SKM-1 treated with dmso at 0.1 percent for 144 hours (cell line): ENCODE data around the gene CARD14.
"Not testable (repeated sequence)": the region's sequence is repeated elsewhere in the genome, so short reads cannot be mapped to it uniquely, and the experiment has no call there.

ENCODE experiments used
- DNase-seq: peaks from one replicate; lab custom pipeline; 2025; ENCODE audit not compliant: unreplicated experiment; lab: John Stamatoyannopoulos, UW

CARD14 gene

DNA sequence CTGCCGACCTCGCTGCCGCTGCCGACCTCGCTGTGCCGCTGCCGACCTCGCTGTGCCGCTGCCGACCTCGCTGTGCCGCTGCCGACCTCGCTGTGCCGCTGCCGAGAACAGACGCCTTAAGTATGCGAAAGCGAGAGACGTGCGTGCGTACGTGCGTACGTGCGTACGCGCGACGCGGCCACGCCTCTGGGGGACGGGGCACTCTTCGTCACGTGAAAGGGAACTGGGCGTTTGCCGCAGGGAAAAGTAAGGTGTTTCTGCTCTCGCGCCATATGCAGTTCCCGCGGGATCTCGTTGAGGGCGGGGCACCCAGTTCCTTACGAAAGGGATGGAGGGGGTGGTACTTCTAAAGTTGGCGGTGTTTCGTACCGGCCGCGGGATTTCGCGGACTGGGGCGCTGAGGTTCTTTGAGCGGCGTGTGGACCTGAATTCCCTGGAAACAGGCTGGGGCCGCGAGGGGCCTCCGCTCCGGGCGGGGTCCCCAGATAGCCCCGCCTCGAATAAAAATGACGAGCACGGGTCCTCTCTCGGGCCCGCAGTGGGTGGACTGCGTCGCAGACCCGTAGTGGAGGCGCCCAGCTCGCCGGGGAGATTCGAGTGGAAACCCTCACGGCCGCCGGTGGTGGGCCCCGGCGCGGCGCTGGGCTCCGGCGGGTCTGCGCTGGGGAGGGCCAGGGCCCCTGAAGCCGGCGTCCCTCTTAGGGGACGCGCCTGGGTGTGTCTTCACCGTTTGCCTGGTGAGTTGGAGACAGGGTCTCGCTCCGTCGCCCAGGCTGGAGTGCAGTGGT lies 22.6 kb upstream of the CARD14 start, which contains the start of gene EIF4A3:
EIF4A3 (minus strand) TSS at position 94 of the 788 bp plus-strand sequence. CDS start 167 bp downstream, outside the sequence.
- DNase-seq, result peak; percentile 98

DNA sequence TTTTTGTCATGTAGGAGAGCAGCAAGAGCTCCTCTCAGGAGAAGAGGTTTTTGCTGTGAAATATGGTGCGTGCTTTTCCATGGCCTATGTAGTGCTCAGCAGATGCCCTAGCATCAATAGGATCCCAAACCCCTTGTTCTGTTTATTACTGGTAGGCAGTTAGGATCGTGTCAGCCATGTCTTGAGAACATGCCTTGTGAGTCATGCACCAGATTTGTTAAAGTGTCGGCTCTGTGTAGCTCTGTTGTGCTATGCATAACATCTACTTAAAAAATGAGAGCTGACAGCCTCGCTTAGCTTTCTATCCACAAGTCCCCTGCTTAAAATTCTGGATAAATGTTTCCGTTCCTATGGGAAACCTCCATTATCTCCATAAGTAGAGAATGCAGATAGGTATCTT lies 18.5 kb upstream of the CARD14 start:
- DNase-seq, result no peak

DNA sequence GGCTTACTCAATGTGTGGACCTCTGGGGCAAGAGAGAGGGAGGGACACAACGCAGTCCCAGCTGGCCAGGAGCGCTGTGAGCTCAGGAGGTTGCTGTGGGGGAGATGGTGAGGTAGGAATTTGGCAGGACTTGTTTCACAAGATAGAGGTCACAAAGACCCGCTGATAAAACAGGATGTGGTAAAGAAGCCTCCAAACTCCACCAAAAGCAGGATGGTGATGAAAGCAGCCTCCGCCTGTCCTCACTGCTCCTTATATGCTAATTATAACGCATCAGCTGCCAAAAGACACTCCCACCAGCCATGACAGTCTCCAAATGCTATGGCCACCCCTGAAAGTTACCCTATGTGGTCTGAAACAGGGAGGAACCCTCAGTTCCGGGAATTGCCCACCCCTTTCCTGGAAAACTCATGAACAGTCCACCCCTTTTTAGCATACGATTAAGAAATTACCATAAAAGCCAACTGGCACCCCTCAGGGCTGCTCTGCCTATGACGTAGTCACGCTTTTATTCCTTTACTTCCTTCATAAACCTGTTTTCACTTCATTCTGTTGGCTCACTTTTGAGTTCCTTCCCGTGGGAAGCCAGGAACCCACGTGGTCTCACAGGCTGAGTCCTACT lies 17.6 kb upstream of the CARD14 start:
- DNase-seq, result peak; percentile 81

DNA sequence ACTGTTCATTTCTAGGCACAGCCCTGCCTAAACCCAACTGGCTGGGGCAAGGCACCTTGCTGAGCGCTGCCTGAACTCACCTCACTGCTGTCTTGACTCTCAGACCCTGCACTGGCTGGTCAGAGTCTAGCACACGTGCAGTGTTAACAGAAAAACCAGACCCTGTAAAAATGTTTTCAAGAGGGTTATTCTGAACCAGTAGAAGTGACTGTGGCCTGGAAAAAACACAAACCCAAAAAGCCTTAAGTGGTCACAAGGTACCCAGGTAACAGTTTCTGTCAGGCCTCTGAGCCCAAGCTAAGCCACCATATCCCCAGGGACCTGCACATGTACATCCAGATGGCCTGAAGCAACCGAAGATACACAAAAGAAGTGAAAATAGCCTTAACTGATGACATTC lies 16.8 kb upstream of the CARD14 start:
- DNase-seq, result no peak

DNA sequence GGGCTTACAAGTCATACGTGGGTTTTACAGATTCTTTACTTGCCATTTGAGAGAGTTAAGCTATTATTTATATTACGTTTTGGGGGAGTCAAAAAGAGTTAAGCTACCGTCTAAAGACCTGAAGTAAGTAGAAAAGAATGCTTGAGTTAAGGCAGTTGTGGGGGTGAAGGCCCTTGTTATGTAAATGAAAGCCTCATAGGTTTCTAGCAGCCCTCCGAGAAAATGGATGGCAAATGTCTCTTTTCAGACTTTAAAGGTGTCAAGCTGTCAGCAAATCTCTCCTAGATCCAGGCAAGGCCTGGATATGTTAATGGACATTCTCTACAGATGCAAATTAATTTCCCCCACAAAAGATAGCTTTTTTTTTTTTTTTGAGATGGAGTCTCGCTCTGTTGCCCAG lies 15.7 kb upstream of the CARD14 start:
- no peak for DNase-seq

DNA sequence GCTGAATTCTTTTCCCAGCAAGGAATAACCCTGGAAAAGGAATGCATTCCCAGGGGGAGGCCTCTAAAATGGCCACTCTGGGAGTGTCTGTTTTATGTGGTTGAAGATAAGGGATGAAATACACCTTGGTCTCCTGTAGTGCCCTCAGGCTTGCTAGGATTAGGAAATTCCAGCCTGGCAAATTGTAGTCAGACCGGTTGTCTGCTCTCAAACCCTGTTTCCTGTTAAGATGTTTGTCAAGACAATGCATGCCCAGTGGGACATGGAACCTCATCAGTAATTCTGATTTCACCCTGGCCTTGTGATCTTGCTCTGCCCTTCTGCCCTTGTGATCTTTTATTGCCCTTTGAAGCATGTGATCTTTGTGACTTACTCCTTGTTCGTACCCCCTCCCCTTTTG lies 14.2 kb upstream of the CARD14 start:
- not testable (repeated sequence) for DNase-seq

DNA sequence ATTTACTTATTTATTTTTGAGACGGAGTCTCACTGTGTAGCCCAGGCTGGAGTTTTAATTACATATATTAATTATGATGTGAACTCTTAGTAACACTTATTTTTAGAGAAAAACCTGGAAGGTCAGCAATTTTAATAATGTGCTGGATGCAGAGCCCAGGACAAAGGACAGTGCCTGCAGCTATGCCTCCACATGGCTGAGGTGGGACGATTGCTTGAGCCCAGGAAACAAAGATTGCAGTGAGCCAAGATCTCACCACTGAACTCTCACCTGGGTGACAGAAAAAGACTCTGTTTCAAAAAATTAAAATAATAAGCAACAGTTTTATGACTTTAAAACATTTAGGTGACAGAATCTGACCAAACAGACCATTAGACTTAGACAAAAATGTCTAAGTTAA lies 11.0 kb upstream of the CARD14 start:
- DNase-seq, result no peak

DNA sequence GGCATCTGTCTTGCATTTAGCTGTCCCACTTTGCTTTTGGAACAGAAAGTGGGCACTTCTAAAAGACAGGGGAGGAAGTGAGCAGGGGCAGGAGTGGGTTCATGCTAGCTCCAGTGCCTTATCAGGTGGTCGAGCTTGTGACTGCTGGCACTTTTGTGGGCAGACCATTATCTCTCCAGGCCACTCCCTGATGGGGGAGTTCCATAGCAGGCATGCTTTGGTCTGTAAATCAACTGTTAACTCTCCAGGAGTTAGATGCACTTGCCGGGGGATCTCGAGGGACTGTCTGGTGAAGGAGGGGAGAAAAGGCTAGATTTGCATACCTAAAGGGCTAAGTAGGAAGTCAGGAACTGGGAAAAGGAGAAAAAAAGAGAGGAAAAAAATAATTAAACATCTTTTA lies 9.3 kb upstream of the CARD14 start:
- DNase-seq, result no peak

DNA sequence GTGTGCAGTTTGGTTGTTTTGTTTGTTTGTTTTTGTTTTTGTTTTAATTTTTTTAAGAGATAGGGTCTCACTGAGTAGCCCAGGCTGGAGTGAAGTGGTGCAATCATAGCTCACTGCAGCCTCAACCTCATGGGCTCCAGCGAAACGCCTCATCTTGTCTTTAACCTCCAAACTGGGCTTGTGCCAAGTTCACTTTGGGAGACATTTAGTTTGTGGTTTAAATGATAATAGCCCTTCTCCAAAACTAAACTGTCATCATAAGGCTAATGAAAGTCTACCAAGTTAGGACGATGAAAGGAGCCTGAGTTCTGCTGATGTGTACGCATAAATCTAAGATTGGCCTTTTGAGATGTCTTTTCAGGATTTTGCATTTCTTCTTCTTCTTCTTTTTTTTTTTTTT lies 6.5 kb upstream of the CARD14 start:
- DNase-seq, result no peak

DNA sequence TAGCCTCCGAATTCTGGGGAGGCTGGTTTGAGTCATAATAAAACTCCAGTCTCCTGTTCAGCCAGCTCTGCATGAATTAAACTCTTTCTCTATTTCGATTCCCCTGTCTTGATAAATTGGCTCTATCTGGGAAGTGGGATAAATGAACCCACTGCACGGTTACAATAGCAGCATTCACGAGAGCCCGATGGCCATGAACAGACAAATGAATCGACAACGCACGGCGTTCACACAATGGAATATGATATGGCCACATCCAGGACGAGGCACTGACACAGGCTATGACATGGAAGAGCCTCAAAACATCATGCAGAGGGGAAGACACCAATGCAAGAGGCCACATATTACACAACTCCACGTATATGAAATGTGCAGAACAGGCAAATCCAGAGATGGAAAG lies 5.6 kb upstream of the CARD14 start:
- no peak for DNase-seq

DNA sequence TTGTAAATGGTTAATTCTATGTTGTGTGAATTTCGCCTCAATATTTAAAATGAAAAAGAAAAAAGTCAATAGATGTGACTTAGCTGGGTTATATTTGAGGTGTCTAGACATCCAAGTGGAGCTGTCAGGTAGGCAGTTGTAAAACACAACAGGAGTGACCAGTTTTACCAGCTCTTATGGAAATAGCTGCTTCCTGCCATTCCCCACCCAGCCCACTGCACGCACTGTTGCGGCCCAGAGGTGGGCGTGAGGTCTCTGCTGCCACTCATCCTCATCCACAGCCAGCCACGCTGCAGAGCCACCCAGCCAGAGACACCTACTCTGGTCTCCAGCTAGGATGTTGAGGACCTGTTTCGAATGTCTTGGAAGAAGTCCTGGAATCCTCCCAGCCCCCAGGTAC lies 3.4 kb upstream of the CARD14 start:
- no peak for DNase-seq

DNA sequence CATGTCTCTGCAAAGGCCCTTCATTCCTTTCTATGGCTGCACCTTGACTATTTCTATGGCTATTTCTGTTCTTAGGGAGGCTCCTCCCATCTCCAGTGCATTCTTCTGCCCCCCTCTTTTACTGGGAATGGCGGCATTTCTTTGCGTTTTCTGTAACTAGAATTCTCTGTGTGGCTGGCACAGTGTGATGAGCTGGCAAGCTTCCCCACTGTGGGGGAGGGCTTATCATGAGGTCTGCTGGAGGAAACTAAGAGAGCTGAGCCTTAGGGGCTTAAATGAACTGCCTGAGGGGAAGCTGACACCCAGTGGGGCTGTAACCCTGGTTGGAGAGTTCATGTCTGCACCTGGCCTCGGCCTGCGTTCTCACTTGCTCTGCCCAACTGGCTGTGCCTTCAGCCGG lies 1.5 kb upstream of the CARD14 start:
- no peak for DNase-seq

DNA sequence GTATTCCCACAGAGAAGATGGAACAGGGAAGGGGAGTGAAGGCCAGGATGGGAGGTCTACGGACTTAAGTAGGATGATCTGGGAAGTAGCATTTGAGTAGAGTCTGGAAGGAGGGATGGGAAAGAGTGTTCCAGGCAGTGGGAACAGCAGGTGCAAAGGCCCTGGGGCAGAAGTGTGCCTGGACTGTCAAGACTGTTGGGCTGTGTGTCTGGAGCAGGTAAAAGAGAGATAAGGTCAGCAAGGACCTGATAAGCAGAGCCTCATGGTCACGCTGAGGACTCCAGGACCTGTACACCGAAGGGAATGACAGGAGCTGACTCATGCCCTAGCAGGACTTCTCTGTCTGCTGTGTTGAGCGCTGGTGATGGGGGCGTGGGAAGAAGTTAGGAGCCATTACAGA lies 723 bp upstream of the CARD14 start:
- no peak for DNase-seq

DNA sequence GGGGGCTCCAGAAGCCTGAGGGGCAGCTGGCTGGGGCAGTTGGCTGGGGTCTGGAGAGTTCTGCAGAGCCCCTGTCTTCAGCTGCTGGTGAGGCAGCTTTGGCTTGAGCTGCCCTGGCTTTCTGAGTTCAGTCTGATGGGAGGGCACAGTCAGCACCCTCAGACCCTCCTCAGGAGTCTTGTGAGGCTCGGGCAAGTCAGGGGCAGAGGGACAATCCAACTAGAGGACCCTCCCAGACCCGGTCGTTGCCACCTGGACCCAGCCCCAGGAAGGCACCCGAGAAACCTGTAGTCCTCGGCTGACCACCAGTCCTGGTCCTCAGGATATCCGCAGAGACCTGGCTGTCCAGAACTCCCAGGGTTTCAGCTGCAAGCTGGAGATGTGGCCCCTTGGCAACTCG lies 1.9 kb downstream of the CARD14 start:
- DNase-seq, result no peak

DNA sequence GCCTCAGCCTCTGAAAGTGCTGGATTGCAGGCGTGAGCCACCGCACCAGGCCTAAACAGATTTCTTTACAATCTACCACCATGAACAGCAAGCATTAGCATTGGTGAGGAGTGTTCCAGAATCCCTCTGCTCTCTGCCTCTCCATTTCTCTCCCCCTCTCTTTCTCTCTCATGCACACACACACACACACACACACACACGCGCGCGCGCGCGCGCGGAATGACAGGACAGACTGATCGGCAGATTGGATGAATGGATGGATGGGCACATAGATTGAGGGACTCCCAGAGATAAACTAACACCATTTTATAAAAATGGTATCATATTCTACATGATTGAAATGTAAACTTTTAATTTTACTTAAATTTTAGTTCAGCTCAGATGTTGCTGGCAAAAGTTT lies 3.3 kb downstream of the CARD14 start:
- DNase-seq, result no peak

DNA sequence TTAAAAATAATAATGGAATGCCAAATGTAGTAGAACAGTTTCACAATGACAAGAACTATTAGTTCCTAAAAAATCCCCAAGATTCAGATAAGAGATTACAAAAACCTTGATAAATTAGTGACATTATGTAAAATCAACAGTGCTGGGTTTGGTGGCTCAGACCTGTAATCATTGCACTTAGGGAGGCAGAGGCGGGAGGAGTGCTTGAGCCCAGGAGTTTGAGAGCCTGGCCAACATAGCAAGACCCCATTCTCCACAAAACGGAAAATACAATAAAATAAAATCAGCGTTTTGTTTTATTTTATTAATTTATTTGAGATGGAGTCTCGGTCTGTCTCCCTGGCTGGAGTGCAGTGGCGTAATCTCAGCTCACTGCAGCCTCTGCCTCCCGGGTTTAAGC lies 4.1 kb downstream of the CARD14 start:
- DNase-seq, result no peak

DNA sequence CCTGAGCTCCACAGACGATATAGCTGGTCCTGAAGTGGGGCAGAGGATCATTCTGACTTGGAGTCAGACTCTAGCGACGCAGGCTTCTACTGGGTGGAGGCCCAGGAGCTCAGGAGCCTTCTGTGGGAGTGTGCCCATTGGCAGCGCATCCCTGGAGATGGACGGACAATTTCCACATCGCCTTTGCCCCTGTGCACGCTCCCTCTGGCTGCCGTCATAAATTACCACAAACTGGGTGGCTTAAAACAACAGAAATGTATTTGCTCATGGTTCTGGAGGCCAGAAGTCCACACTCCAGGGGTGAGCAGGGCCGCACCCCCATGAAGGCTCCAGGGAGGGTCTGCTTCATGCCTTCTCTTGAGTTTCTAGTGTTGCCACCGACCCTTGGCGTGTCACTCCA lies 6.9 kb downstream of the CARD14 start:
- DNase-seq, result no peak

DNA sequence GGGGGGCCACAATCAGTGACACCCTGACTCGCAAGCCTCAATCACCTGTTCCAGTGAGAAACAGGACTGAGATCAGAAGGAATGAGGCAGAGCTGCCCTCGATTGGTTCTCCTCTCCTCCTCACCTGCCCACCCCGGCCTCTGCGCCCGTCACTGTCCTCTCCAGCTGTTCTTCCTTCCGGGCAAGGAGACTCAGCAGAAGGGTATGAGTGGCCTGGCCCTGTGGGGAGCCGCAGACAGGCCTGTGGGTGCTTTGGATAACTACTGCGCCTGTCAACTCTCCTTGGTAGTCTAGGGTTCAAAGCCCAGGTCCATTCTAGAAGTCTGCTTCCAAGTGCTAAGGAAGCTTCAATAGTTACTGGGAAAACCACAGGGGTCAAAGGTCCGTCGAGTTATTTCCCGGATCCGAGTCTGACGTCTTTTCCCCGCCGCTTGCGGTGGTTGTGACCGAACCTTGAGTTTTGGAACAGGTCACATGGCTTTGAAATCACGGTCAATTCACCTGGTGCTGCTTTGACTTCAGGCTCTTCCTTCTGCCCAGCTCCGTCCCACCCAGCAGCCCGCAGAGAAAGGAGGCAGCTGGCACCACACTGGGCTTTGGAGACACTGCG lies 8.3 kb downstream of the CARD14 start:
- no peak for DNase-seq

DNA sequence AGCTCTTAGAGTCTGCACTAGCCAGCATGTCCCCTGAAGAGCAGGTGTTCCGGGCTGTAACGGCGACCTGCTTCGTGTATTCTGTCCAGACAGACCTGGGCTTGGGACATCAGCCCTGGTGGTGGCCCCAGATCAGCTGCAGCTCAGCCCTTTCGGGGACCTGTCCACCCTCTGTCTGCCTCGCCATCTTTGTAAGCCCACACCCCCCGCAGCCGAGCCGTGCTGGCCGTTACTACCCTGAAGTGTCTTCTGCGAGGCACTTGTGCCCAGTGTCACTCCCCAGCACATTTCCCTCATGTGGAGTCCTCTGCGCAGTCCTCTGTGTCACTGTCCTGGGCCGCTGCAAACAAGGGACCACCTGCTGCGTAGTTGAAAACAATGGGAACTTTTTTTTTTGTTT lies 10.4 kb downstream of the CARD14 start:
- no peak for DNase-seq

DNA sequence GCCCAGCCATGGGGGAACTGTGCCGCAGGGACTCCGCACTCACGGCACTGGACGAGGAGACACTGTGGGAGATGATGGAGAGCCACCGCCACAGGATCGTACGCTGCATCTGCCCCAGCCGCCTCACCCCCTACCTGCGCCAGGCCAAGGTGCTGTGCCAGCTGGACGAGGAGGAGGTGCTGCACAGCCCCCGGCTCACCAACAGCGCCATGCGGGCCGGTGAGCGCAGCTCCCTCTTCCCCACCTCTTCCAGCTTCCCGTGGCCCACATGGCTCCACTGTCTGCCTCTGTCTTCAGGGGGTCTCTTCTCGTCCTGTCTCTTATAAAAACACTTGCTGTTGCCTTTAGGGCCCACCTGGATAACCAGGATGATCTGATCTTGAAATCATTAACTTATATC lies 11.6 kb downstream of the CARD14 start:
- DNase-seq, result no peak

DNA sequence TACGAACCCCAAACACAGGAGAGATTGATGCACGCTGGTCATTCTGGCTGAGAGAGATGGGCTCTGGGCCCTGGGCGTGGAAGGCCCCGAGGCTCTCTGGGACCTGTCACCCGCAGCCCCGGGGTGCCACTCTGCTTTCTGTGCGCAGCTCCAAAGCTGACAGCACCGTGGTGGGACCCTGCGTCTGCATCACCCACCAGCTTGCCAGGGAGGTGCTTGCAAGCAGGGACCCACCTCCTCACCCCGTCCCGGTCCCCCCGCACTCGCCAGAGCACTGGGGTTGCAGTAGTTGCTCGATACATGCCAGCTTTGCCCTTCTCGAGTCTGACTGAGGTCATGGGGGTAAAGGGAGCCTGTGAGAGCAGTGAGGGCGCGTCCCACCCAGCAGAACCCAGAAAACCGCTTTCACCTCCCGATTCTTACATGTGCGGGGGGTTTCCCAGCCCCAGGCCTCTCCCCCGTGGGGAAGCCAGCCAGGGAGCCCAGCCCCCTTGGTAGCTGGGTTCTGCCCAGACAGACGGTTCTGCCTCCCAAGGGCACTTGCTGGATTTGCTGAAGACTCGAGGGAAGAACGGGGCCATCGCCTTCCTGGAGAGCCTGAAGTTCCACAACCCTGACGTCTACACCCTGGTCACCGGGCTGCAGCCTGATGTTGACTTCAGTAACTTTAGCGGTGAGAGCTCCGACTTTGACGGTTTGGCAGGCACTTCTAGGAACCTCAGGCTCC lies 12.5 kb downstream of the CARD14 start:
- no peak for DNase-seq

DNA sequence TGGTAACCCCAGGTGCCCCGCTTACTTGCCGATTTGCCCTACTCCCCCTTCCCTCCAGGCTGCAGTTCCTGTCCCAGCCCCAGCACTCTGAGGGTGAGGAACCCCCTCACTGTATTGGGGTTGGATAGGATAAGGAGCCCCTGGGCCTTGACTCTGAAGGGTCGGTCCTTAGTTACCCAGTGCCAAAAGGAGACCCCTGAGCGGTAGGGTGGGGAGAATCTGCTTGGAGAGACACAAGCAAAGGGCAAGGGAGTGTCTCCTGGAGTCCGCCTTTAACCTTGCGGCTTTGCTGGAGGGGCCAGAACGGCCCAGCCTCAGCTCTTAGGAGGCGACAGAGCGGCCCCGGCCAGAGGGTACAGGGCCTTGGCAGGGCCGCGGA lies 13.0 kb downstream of the CARD14 start:
- DNase-seq, result no peak
